Dedifferentiated amniotic fluid mesenchymal stem cell (primary cell): Measurements from ENCODE around the gene GP9.

ENCODE experiments used
- DNase-seq: peaks from one replicate; pipeline ENCODE4 v3.0.0-alpha.2; 2016; ENCODE audit errors: extremely low spot score

Gene GP9

DNA sequence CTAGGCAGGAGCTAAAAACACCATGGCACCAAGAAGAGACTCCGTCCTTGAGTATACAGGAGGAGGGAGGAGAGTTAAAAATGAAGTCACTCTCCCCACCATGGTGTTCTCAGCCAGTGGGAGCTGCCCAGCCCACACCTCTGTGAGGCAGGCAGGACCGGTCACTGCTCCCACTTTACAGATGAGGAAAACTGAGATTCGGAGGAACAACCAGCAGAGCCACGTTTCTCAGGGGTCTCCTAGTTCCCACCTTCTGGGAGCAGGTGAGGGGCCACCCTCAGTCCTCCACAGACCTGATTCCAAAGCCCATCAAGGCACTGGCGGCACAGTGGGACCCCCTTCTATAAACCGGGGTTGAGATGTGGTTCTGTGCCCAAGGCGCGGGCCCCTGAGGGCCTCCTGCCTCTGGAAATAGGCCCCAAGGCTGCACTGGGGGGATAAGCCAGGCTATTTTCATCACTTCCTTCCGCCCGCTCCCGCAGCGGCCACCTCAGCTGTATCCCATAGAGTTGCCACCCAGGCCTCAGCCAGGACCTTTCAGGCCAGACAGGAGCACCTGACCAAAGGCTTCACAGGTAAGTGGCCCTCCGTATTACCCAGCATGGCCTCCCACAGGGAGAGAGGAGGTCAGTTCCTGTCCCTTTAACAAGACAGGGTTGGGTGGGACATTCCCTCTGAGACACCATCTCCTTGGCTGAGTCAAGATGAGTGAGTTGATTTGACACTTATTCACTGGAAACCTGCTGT lies at the start of gene GP9:
GP9 (plus strand) TSS at position 504 of the 747 bp plus-strand sequence. CDS start 961 bp downstream, outside the sequence.
- DNase-seq: no peak

DNA sequence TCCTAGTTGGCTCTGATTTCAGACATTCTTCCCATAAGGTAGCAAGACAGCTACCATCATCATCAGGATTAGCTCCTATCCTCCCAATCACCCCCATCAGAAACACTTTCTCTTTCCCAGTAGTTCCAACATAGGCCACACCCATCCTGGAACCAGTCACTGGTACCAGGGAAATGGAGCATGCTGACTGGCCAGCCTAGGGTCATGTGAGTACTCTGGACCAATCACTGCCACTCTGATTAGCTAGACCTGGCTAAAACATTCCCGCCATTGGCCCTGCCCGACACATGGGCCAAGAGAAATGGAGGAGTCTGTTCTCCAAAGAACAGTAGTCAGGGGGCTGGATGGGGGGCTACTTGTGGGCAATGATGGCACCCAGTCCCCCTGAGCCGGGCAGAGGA lies 47.1 kb upstream of the GP9 start:
- DNase-seq: no peak

DNA sequence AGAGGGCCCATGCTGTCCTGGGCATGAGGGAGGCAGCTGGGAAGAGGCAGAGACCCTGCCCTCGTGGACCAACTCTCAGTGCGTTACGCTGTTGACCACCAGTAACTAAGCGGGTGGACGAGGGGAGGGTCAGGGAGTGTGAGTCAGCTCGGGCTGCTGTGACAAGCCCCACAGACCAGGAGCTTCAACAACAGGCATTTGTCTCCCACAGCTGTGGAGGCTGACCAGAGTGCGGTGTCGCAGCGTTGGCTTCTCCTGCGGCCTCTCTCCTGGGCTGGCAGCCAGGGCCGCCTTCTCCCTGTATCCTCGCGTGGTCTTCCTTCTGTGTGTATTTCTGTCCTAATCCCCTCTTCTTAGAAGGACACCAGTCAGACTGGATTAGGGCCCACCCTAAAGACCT lies 46.4 kb upstream of the GP9 start:
- DNase-seq: no peak

DNA sequence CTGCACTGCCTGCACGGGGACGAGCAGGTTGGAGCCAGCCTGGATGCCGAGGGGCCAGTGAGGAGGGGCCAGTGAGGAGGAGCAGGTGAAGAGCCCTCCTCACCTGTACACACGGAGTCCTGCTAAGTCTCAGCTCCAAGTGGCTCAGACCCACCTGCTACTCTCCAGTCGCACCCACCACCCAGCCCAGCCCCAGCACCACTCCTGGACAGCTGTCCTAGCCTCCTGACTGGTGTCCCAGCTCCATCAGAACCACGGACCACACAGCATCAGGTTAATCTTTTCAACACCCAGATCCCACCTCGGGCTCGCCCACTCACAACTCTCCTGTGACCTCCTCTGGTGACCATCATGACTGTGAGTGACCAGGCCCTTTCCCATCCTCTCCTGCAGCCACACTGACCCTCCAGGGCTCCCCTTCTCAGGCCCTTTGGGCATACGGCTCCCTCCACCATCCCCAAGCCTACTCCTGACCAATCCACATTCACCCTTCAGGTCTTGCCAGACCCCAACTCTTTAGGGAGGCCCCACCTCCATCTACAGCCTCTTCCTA lies 45.7 kb upstream of the GP9 start:
- no peak for DNase-seq

DNA sequence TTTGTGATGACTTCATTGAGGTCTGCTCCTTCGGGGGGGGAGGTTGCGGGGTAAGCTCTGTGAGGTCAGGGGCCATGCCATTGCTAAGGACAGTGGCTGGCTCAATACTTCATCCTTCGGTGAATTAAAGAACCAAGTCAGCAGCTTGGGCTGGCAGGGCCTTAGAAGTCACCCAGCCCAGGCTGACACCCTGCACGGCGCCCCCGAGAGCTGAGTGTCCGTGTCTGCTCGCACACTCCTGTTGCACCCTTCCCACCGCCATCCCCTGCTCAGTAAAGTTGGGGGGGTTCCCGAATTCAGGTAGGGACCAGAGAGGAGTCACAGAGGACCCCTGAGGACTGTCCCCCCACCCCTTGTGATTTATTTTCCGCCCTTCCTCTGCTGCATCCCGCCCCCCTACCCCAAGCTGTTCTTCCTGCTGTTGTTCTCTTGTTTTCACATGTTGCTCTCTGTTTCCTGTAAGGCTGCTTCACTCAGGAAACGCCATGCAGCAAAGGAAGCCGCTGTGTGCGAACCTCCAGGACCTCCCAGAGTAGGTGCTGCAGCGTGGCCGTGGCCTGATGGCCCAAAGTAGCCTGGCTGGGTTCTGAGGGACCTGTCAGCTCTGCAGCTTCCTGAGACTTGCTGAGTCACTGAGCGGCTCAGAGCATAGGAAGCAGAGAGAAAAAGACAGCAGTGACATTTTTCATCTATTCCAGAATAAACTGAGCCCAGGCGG lies 45.0 kb upstream of the GP9 start:
- DNase-seq: no peak

DNA sequence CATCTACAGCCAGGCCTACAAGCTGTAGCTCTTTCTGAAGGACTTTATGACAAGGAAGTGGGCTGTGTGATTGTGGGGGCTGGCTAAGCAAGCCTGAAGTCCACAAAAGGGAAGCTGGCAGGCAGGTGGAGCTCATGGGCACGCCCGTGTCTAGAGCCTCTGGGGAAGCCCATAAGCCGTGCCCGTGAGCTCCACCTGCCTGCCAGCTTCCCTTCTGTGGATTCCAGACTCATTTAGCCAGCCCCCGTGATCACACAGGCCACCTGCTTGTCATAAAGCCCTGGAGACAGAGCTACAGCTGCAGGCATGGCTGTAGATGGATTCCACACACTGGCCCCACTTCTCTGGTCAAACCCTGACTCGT lies 44.2 kb upstream of the GP9 start:
- DNase-seq: no peak

DNA sequence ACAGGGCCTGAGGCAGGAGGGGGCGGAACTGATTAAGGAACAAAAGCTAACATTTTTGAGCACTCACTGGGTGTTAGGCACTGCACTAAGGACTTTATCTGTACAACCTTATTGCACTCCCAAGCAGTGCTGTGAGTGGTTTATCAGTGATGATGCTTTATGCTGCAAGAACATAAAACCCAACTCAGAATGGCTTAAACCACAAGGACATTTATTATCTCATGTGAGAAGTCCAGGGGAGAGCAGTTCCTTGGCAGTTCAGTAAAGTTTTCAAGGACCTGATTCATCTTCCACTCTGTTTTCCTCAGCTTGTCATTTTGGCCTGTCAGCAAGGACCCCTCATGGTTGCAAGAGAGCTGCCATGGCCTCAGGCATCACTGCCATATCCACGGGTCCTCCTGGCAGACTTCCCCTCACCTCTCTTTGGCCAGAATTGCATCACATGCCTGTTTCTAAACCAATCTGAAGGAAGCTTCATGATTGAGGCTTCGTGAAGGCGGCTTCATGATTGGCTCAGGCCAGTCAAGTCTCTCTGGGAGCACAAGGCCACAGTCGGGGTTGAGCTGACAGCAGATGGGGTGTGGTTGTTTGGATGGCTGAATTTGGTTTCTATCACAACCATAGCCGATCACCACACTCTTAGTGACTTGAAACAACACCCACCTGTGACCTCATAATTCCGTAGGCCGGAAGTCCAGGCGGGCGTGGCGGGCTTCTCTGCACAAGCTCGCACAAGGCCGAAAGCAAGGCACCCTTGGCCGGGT lies 43.7 kb upstream of the GP9 start:
- no peak for DNase-seq

DNA sequence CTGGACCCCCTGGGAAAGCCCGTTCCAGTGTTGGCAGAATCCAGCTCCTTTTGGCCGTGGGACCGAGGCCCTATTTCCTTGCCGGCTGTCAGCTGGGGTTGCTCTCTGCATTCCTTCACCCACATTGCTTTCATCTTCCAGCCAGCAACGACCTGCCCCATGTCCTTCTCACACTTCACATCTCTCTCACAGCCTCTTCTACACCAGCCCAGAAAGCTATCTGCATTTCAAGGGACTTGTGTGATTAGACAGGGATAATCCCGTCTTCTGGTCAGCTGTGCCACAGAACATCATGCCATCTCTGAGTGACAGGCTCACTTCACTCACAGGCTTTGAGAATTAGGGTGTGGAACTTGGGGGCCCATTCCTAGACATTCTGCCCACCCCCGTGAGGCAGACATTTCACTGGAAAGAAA lies 43.1 kb upstream of the GP9 start:
- DNase-seq: no peak

DNA sequence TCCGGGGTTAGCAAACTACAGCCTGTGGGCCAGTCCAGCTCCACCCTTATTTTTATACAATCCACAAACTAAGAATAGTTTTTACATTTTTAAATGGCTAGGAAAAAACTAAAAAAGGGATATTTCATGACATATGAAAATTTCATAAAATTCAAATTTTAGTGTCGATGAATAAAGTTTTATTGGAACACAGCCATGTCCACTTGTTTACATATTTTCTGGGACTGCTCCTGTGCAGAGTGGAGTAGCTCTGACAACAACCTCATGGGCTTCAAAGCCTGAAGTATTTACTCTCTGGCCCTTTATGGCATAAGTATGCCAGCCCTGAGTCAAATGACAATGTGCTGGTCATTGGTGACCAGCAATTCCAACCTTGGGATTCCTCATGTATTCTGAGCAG lies 42.3 kb upstream of the GP9 start:
- no peak for DNase-seq

DNA sequence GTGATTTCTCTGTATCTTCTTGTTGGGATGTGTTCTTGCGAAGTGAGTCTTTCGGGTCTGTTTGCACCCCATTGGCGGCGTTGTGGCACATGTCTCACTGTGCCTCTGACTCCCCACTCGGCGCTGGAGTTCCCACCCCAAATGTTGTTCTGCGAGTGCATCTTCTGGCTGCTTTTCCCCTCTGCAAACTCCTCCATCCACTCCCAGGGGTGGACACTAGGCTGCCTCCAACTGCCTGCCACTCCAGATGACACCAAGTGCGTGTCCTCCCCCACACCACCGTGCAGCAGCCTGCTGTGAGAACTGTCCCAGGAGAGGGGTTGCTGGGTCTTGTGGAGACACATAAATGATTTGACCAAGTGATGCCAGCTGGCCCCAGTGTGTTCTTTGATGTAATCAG lies 41.8 kb upstream of the GP9 start:
- DNase-seq: no peak

DNA sequence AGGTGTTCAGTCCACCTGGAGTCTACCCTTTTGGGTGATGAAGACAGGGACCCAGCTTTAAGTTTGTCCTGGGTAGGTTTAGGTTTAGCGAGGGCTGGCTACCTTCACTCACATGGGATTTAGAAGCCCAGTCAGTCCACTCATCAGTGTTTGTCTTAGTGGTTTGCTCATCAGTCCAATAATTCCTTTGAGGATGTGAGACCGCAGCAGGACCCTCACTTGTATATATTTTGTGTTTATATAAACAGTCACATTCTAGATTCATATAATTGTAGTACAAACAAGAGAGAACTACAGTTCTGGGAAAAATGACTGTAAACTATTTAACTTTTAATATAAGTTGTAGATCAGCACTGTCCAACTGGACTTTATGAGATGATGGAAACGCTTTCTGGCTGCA lies 41.3 kb upstream of the GP9 start:
- no peak for DNase-seq

DNA sequence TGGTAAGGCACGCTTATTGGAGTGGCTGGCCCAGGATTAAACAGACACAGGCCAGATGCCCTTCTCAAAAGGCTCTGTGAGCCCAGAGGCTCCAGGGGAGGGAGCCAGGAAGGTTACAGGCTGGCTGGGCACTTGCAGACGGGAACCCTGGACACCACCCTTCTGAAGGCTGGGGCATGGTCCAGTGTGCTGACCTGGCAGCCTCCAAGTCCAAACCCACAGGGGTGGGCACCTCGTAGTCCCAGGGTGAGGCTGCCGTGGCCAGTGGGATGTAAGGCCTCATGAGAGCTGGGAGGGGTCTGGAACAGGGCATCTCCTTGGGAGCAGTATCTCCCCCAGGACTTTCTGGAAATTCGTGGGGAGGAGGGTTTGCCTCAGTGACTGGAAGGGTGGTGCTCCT lies 39.9 kb upstream of the GP9 start:
- no peak for DNase-seq

DNA sequence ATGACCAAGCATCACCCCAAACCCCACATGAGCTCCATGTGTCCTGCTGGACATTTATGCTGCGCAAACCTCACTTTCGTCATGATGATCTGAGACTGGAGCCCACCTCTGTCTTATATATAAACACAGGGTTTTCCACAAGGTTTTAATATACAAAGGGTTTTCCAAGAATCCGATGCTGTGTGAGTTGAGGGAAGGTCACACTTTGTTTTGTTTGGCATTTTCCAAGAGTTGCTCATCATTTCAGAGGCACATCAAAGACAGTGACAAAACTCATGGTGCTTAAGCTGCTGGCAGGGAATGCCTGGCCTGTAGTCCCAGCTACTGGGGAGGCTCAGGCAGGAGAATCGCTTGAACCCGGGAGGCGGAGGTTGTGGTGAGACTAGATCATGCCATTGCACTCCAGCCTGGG lies 39.4 kb upstream of the GP9 start:
- DNase-seq: no peak

DNA sequence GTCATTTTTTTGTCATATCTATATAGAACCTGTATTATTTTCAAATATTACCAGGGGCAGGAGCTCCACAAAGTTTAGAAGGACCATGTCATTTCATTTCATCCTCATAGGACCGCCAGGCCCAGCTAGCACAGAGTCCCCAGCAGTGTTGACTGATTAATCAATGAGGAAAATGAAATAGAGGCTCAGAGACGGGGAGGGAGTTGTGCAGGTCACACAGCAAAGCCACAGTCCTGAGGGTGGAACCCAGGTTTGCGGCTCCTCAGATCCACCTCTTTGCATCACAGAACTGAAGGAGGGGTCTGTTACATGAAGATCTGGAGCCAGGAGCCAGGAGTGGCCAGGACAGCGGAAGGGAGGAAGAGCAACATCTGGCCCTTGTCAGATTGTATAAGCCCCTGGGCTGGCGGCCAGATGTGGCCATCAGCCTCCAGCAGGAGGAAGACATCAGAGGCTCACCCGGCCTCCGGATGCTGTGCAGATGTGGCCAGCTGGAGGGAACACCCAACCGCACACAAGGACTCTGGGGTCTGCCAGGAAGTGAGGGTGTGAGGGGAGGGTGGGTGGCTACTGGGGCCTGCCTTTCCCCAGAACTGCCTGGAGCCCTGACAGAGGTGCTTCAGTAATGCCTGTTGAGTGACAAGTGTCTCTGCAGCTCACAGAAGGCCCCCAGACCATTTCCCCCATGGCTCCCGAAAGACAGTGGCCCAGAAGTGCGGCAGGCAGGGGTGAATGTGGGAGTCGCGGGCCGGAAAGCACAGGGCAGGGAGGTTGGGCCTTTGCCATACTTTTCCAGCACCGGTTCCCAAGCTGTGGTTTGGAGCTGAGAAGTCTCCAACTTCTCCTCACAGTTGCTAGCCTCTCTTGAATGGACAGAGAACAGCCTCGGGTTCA lies 38.2 kb upstream of the GP9 start:
- no peak for DNase-seq

DNA sequence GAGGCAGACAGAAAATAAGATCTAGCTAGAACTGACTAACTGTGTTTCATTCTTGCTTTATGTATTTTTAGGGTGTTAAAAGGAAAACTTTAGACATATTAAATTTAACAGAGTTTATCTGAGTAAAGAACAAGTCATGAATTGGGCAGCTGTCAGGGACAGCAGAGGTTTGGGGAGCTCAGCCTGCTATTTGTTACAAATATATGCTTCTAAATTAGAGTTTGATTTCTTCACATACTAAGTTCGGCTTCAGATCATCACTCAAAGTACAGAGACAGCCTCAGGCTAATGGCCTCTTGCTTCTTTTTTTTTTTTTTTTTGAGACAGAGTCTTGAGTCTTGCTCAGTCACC lies 37.6 kb upstream of the GP9 start:
- no peak for DNase-seq

DNA sequence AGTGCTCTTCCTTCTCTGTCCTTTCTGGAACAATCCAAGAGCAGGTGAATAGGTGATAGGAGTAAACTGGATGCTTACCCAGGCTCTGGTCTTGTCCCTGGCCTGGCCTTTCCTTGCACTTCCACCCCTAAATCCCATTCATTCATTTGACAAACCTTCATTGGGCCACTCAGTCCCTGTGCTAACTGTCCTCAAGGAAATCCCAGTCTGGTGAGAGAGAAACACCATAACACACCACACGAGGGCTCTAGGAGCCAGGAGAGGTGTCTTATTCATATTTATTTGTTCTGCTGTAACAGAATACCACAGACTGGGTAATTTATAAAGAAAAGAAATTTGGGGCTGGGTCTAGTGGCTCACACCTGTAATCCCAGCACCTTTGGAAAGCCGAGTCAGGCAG lies 36.7 kb upstream of the GP9 start:
- DNase-seq: no peak

DNA sequence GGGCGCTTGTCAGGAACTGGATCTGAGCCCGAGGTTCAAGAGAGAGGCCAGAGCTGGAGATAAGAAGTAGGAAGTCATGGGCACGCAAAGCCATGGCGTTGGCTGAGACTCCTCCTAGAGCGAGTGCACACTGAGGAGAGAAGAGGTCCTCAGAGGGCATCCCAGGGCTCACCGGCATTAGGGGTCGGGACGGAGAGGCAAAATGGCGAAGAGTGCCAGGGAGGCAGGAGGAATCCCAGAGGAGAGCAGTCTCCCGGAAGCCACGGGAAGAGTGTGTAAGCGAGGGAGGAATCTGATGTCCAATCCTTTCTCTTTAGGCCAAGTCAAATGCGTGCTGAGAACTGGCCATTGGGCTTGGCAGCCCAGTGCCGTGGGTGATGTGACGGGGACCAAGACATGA lies 35.5 kb upstream of the GP9 start:
- no peak for DNase-seq

DNA sequence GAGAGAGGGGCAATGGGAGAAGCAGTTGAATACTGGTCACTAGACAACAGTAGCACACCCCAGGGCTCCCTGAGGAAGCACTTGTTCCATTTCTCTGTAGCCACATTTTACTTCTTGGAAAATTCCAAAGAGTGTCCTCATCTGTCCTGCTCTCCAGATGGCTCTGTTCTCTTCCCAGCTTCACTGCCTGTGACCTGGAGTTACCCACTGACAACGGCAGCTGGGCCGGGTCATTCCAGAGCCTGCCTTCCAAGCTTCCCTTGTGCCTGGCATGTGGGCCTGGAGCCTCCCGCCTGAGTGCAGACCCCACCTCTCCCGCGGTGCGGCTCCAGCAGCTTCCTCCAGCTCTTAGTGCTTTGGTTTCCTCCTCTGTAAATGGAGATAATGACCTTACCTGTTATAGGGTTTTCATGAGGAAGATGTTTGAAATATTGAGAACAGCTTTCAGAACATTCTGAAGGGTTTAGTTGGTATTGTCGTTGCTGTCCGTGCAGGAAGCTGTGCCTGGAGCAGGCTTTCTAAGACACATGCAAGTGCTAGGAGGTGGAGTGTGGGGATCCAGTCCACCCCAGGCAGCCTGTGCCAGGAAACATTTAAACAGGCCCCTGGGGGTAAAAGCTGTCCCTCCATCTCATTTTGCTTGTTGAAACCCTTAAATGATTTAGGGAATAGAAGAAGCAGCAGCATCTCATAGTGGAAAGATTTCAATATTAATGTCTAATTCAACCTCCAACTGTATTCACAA lies 34.7 kb upstream of the GP9 start:
- no peak for DNase-seq

DNA sequence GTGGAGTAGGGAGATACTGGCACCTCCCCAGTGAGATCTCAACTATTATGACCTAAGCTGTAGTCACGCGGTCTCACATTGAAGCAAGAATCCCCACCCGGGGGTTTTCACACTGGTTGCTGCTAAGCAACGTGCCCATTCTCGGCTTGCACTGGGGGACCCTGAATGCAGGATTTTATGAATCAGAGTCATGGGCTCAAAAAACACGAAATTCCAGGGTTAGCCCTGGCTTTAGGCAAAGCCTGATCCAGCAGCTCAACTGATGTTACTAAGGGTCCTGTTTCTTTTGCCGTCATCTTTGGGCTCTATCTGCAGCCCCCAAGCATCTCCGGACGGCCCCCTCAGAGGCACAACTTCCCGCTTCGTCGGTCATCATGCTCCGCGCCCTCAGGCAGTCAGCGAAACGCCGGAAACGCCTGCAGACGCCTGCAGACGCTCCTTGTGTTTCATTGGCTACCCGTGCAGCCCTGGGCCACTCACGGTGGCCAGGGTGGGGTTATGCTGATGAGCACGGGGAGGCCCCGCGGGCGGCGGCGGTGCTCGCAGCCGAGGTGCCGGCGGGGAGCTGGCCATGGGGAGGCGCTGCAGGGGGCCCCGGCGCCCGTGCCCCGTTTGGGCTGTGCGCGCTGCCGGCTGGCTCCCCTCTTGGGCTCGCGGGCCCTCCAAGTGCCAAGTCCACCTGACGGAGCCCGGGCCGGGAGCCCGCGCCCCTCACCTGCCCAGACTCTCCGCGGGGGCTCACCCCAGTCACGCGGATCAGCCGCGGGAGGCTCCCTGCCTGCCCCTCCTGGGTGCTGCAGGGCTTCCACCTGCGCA lies 33.6 kb upstream of the GP9 start:
- peak; percentile 55 for DNase-seq

DNA sequence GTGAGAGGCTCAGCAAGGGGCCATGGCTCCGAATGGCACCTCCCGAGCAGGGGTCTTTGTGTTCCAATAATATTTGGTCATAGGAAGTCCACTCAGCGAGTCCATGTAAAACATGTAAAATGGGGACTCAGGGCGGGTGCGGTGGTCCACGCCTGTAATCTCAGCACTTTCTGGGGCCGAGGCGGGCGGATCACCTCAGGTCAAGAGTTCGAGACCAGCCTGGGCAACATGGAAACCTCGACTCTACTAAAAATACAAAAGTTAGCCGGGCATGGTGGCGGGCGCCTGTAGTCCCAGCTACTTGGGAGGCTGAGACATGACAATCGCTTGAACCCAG lies 33.1 kb upstream of the GP9 start:
- DNase-seq: no peak
